Measurements from ENCODE around the gene ARNT2.

ARNT2 gene

DNA sequence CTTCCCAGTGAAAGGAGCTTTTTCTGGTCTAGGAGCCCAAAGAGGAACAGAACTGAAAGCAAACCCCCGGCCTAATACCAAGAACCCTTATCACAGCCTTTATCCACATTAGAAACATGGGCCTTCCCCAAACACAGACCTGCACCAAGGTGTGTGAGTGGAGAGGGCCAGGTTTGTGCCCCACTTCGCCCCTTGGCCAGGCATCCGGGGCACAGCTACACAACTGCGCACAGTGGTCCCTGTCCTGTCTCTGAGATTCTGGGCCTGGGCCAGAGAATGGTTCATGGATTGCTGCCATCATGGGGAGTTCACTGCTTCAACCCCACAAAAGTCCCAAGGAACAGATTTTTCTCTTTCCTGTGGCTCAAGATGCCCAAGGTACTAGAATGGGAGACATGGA lies 165.5 kb downstream of the ARNT2 start:
- Mint-ChIP-seq H3K27ac (no peak overlapping the region), H3K4me1 (ENCODE audit: low read depth) (no peaks in the 10 kb centered on the region), H3K36me3 (ENCODE audit: low read depth) (no peaks in the 10 kb centered on the region), H3K4me3 (no peak overlapping the region), H3K27me3 (peaks cover 32% of the 10 kb centered on the region), H3K9me3 (no peaks in the 10 kb centered on the region)
- no peak for DNase-seq

DNA sequence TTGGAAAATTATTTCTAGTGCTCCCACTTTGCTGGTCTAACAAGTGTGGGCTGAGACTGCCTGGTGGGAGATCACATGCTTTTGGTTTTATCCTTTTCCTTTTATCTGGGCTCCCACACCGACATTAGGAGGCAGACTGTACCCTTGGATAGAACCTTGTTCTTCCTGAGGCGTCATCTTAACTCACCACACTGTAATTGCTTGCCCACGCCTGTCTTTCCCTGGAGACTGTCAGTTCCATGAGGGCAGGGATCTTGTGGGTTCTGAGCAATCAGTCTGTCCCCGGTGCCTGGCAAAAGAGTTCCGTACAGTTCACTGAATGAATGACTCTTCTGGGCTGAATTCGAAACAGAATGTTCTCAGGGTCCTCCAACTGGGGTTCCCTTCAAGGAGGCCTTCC lies 166.4 kb downstream of the ARNT2 start:
- no peaks in the 10 kb centered on the region for H3K9me3 Mint-ChIP-seq
- no peaks in the 10 kb centered on the region for H3K4me1 Mint-ChIP-seq (ENCODE audit: low read depth)
- H3K4me3 Mint-ChIP-seq, result no peak overlapping the region
- peaks cover 28% of the 10 kb centered on the region for H3K27me3 Mint-ChIP-seq
- no peak overlapping the region for H3K27ac Mint-ChIP-seq
- DNase-seq, result no peak
- H3K36me3 Mint-ChIP-seq (ENCODE audit: low read depth), result no peaks in the 10 kb centered on the region

GRCh38 chr15:80572337-80572736 lies 168.2 kb downstream of the ARNT2 start:
- no peaks in the 10 kb centered on the region for H3K9me3 Mint-ChIP-seq
- no peak overlapping the region for H3K27ac Mint-ChIP-seq
- H3K4me1 Mint-ChIP-seq (ENCODE audit: low read depth), result no peaks in the 10 kb centered on the region
- H3K27me3 Mint-ChIP-seq, result peaks cover 16% of the 10 kb centered on the region
- no peak for DNase-seq
- no peaks in the 10 kb centered on the region for H3K36me3 Mint-ChIP-seq (ENCODE audit: low read depth)
- H3K4me3 Mint-ChIP-seq, result no peak overlapping the region

GRCh38 chr15:80573606-80574005 lies 169.4 kb downstream of the ARNT2 start:
- no peak overlapping the region for H3K4me3 Mint-ChIP-seq
- no peaks in the 10 kb centered on the region for H3K9me3 Mint-ChIP-seq
- no peak for DNase-seq
- peaks cover 11% of the 10 kb centered on the region for H3K27me3 Mint-ChIP-seq
- no peaks in the 10 kb centered on the region for H3K36me3 Mint-ChIP-seq (ENCODE audit: low read depth)
- H3K4me1 Mint-ChIP-seq (ENCODE audit: low read depth), result no peaks in the 10 kb centered on the region
- no peak overlapping the region for H3K27ac Mint-ChIP-seq

DNA sequence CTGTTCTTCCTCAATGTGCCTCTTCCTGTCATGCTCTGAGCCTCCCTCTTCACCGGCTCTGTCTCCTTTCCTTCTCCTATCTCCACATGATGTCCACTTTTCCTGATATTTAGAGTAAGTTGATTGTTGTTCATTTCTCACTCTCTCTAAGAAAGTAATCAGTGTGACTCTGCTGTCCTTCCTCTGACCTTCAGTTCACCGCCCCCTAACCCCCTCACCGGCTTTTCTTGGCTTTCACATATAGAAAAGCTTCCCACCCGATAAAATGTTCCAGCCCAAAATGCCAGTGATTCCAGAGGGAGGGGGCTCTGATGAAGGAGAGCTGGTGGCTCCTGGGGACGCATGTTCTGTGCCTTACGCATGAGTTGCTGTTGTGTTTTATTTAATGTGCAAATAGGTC lies 170.4 kb downstream of the ARNT2 start:
- peaks cover 8% of the 10 kb centered on the region for H3K27me3 Mint-ChIP-seq
- H3K9me3 Mint-ChIP-seq, result no peaks in the 10 kb centered on the region
- no peak for DNase-seq
- H3K4me3 Mint-ChIP-seq, result no peak overlapping the region
- H3K27ac Mint-ChIP-seq, result no peak overlapping the region
- H3K36me3 Mint-ChIP-seq (ENCODE audit: low read depth), result no peaks in the 10 kb centered on the region
- H3K4me1 Mint-ChIP-seq (ENCODE audit: low read depth), result no peaks in the 10 kb centered on the region

DNA sequence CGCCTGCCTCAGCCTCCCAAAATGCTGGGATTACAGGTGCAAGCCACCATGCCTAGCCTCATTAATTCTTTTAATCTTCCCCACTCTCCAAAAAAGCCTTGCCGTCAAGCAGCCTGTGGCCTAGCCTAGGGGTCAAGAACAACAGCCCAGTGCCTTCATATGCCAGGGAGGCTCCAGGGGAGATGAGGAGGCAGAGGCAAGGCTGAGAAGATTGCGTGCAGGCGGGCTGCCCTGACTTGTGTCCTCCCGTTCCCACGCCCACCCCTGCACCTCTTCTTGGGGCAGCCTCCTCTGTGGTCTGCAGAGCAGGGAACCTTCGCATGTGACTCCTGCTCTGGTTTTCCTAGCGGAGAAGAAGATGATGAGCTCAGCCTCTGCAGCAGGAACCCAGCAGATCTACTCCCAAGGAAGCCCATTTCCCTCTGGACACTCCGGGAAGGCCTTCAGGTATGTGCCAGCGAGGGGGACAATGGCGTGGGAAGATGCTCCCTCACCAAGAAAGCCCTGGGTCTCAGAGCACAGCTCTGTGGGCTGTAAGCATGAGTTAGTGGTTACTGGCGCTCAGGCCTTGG lies 172.4 kb downstream of the ARNT2 start:
- Mint-ChIP-seq H3K27ac (no peak overlapping the region), H3K4me3 (no peak overlapping the region), H3K9me3 (no peaks in the 10 kb centered on the region), H3K4me1 (ENCODE audit: low read depth) (no peaks in the 10 kb centered on the region), H3K27me3 (peaks cover 8% of the 10 kb centered on the region), H3K36me3 (ENCODE audit: low read depth) (no peaks in the 10 kb centered on the region)
- no peak for DNase-seq

DNA sequence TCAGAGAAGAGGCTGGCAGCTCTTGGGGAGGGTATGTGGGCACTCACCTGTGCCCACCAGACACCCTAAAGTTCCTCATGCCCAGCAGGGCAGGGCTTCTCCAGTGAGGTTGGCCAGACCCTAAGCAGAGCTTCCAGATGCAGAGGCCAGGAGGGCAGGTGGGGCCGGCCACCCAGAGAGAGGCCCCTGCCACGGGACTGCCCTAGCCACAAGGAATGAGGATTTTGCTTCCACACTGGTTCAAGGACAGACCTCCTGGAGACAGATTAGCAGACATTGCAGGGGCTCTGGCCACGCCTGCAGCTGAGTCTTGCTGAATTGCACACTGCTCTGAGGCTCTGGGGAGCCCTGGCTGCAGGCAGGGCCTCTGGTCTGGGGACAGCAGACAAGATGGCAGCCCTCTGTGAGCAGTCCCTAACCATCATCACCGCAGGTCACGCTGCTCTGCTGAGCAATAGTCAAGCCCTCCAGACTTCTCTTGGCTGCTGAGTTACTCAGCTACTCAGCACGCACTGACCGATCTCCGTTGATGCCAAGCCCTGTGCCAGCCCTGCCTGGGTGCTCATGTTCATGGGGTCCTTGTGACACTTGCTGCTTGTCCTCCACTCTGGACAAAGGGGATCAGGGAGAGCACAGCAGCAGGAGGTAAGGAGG lies 173.5 kb downstream of the ARNT2 start:
- Mint-ChIP-seq H3K4me3 (no peak overlapping the region), H3K9me3 (no peaks in the 10 kb centered on the region), H3K27me3 (peaks cover 8% of the 10 kb centered on the region), H3K4me1 (ENCODE audit: low read depth) (no peaks in the 10 kb centered on the region), H3K27ac (no peak overlapping the region), H3K36me3 (ENCODE audit: low read depth) (no peaks in the 10 kb centered on the region)
- DNase-seq, result no peak

GRCh38 chr15:80578206-80578595 lies 174.0 kb downstream of the ARNT2 start:
- Mint-ChIP-seq H3K36me3 (ENCODE audit: low read depth) (no peaks in the 10 kb centered on the region), H3K4me3 (no peak overlapping the region), H3K4me1 (ENCODE audit: low read depth) (no peaks in the 10 kb centered on the region), H3K27me3 (peaks cover 8% of the 10 kb centered on the region), H3K9me3 (no peaks in the 10 kb centered on the region), H3K27ac (no peak overlapping the region)
- no peak for DNase-seq

GRCh38 chr15:80578871-80579270 lies 174.7 kb downstream of the ARNT2 start:
- Mint-ChIP-seq H3K4me1 (ENCODE audit: low read depth) (no peaks in the 10 kb centered on the region), H3K27ac (no peak overlapping the region), H3K36me3 (ENCODE audit: low read depth) (no peaks in the 10 kb centered on the region), H3K4me3 (no peak overlapping the region), H3K9me3 (no peaks in the 10 kb centered on the region), H3K27me3 (peaks cover 8% of the 10 kb centered on the region)
- DNase-seq, result no peak

GRCh38 chr15:80579611-80580010 lies 175.4 kb downstream of the ARNT2 start:
- Mint-ChIP-seq H3K27me3 (peaks cover 8% of the 10 kb centered on the region), H3K36me3 (ENCODE audit: low read depth) (no peaks in the 10 kb centered on the region), H3K27ac (no peak overlapping the region), H3K9me3 (no peaks in the 10 kb centered on the region), H3K4me1 (ENCODE audit: low read depth) (no peaks in the 10 kb centered on the region), H3K4me3 (no peak overlapping the region)
- DNase-seq, result no peak

GRCh38 chr15:80580106-80580505 lies 175.9 kb downstream of the ARNT2 start:
- peaks cover 2% of the 10 kb centered on the region for H3K4me1 Mint-ChIP-seq (ENCODE audit: low read depth)
- peaks cover 8% of the 10 kb centered on the region for H3K27me3 Mint-ChIP-seq
- no peak for DNase-seq
- H3K4me3 Mint-ChIP-seq, result no peak overlapping the region
- H3K36me3 Mint-ChIP-seq (ENCODE audit: low read depth), result no peaks in the 10 kb centered on the region
- H3K9me3 Mint-ChIP-seq, result no peaks in the 10 kb centered on the region
- no peak overlapping the region for H3K27ac Mint-ChIP-seq

- H3K27ac Mint-ChIP-seq, result no peak overlapping the region
- H3K27me3 Mint-ChIP-seq, result peaks cover 8% of the 10 kb centered on the region
- no peak overlapping the region for H3K4me3 Mint-ChIP-seq
- H3K4me1 Mint-ChIP-seq (ENCODE audit: low read depth), result peaks cover 2% of the 10 kb centered on the region
- no peaks in the 10 kb centered on the region for H3K9me3 Mint-ChIP-seq
- H3K36me3 Mint-ChIP-seq (ENCODE audit: low read depth), result no peaks in the 10 kb centered on the region
- DNase-seq, result no peak
Observed at GRCh38 chr15:80580536-80581260, 176.5 kb downstream of the ARNT2 start.

GRCh38 chr15:80581976-80582375 lies 177.8 kb downstream of the ARNT2 start:
- Mint-ChIP-seq H3K9me3 (no peaks in the 10 kb centered on the region), H3K36me3 (ENCODE audit: low read depth) (no peaks in the 10 kb centered on the region), H3K4me1 (ENCODE audit: low read depth) (peaks cover 2% of the 10 kb centered on the region), H3K27me3 (peaks cover 8% of the 10 kb centered on the region), H3K4me3 (no peak overlapping the region), H3K27ac (no peak overlapping the region)
- no peak for DNase-seq

GRCh38 chr15:80582816-80583423 lies 178.7 kb downstream of the ARNT2 start:
- Mint-ChIP-seq H3K36me3 (ENCODE audit: low read depth) (no peaks in the 10 kb centered on the region), H3K4me1 (ENCODE audit: low read depth) (peaks cover 2% of the 10 kb centered on the region), H3K9me3 (no peaks in the 10 kb centered on the region), H3K27ac (no peak overlapping the region), H3K27me3 (peaks cover 7% of the 10 kb centered on the region), H3K4me3 (no peak overlapping the region)
- no peak for DNase-seq

DNA sequence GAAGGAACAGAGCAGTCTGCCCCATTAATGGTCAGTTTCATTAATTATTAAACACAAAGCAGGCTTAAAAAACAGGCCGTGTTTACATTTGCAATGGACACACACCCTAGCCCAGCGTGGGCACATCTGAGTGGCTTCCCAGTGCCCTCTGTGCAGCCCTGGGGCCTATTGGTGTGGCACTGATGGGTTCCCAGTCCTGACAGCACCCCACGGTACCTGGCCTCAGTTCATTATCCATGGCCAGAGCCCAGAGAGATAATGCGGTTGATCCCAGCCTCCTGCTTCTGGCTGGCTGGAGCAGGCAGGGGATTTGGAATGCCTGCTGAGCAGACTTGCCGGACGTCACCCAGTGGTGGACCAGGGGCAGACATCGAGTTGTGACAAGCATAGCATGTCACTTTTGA lies 180.4 kb downstream of the ARNT2 start:
- Mint-ChIP-seq H3K36me3 (ENCODE audit: low read depth) (no peaks in the 10 kb centered on the region), H3K4me1 (ENCODE audit: low read depth) (peaks cover 2% of the 10 kb centered on the region), H3K27me3 (peaks cover 4% of the 10 kb centered on the region), H3K4me3 (no peak overlapping the region), H3K9me3 (no peaks in the 10 kb centered on the region), H3K27ac (no peak overlapping the region)
- DNase-seq, result no peak

Data from activated T-cell treated with anti-CD3 and anti-CD28 coated beads, Interleukin-2, amount 50 U/mL, for 24 hours (primary cell).